ENCODE results near the gene RTP4.

GRCh38 chr3:187352581-187353575 is 15.3 kb upstream of the RTP4 start:
- TF ChIP-seq CTCF (conservative IDR thresholded peaks at IDR 0.05; ENCODE audit: low read length) (no peak), EZH2phosphoT487 (IDR thresholded peaks at IDR 0.05; ENCODE audit: borderline replicate concordance) (no peak)
